IPS-NIHi7 (cell line): ENCODE measurements around the gene KIZ.
"Not testable (repeated sequence)": the region's sequence is repeated elsewhere in the genome, so short reads cannot be mapped to it uniquely, and the experiment has no call there.

ENCODE experiments used
- DNase-seq: peaks from one replicate; pipeline ENCODE4 v3.0.0; 2012; ENCODE audit warnings: mixed read lengths; ENCODE audit errors: extremely low spot score

The KIZ gene

DNA sequence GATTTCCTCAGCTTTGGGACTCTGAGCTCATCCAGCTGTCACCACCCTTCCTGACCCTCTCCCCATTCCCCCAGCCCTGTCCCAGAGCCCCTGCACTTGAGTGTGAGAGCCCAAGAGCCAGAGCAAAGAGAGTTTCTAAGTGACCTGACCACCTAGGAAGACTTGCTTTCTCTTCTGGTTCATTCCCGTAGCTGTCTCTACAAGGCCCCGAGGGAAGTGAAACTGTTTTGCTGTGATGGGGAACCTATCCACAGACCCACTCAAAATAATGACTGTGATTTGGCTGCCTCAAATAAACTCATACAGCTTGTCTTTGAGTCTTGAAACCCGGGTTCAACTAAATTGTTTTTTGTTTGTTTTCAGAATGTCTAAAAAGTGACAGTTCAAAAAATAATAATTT lies 102.6 kb downstream of the KIZ start:
- no peak for DNase-seq

DNA sequence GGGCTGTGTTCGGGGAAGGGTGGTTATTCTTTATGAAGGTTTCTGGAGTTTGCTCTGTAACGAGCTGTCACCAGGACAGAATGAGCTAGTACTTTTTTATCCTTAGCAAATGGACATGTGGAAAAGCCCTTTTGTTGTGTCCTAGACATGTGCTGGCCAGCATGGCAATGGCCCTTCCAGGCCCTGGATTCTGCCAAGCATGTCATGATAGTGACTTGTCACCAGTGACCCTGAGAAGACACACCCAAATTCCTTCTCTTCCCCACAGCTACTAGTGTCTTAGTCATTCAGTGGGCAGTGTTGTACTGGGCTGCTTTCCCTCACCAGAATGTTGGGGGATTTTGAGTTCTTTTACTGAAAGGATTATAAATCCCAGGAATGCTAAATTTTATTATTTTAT lies 103.3 kb downstream of the KIZ start:
- DNase-seq, result no peak

DNA sequence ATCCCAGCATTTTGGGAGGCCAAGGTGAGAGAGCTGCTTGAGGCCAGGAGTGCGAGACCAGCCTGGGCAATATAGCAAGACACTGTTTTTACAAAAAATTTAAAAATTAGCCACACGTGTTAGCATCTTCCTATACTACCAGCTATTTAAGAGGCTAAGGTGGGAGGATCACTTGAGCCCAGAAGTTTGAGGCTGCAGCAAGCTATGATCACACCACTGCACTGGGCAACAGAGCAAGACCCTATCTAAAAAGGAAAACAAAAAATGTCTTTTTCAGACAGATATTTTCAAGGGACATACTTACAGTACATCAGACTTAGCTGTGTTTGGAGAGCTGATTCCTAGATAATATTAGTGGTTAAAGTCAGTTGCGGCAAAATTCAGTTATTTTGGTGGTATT lies 104.3 kb downstream of the KIZ start:
- no peak for DNase-seq

DNA sequence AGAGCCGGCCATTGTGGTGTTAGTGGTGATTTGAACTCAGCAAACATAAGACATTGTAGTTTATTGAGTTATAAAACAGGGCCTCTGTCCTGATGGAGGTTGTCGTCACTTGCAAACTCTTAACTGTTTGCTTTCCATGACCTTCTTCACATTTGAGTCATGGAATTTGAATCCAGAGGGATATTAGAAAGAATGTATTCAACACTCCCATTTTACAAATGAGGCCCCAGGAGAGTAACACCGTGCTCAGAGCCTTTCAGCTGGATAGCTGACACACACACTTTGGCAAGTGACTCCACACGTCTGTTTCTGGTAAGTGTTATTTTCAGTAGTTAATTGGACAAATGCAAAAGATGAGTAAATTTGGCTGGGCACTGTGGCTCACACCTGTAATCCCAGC lies 104.8 kb downstream of the KIZ start:
- DNase-seq, result no peak

DNA sequence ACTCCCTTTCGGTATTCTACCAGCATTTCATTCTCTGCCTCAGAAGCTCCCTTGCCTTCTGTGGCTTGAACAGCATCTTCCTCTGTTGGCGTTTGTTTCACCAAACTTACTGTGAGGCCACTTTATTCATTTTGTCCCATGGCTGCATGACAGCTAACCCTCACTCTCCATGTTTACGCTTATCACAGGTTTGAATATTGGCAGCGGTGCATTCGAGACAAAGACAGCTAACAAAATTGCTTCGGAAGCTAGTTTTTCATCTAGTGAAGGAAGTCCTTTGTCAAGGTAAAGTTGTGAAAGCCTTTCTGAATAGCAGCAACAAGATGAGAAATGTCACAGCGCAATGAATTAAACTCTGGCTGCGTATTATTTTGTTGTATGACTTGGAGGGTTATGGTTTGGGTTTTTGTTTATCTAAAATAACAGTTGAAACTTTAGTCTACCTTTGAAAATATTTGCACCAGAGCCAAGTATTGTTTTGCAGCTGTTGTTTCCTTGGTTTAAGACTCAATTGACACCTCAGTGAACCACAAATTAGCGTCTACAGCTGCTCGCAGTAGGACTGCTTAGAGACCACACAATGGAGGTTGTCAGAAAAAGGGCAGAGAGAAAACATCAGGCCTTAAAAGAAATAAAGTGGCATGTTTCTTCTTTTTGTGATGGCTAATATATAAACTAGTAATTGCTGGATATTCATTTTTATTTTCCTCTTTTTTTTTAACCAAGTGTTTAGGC lies 106.8 kb downstream of the KIZ start:
- no peak for DNase-seq

DNA sequence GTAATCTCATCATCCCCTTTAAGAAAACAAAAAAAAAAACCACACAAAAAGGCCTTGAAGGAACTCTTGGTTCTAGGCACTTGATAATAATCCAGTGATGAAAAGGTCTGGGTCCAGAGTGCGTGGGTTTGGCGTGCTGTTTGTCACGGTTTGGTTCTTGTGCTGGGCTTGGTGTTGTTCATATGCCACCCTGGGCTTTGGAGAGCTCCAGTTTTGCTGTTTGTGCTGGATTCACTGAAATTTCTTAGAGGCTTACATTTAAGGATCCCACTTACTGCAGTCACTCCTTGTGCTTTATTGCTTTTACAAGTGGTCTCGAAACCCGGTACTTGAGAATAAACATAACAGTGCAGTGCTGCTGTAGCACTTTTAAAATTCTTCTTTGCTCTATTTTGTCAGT lies 108.4 kb downstream of the KIZ start:
- DNase-seq, result no peak

DNA sequence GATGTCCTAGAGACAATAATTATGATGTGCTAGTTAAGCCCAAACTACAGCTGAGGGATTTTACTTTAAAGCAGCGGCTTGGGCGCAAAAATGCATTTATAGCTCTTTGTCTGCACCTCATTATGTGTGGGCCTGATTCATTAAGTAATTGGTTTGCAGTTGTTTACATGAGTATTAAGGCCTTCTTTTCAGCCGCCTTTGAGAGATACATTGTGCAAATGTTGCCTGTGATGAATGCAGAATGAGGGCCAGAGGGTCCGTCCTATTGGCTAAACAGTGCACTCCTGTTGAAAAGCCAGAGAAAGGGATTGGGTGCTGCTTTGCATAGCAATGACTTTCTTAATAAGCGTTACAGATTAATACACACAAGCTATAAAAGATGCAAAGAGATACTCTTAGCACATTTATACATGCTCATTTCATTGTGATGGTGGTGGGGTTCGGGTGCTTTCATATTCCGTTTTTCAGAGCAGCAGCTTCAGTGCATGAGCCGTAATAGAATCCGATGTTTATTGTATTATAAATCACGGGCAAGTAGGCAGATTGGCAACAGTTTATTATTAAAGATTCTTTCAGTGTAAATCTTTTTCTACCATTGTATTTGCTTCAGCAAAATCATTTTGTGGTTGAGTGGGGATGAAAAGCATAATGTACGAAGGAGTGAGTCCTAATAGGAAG lies 109.1 kb downstream of the KIZ start:
- no peak for DNase-seq

DNA sequence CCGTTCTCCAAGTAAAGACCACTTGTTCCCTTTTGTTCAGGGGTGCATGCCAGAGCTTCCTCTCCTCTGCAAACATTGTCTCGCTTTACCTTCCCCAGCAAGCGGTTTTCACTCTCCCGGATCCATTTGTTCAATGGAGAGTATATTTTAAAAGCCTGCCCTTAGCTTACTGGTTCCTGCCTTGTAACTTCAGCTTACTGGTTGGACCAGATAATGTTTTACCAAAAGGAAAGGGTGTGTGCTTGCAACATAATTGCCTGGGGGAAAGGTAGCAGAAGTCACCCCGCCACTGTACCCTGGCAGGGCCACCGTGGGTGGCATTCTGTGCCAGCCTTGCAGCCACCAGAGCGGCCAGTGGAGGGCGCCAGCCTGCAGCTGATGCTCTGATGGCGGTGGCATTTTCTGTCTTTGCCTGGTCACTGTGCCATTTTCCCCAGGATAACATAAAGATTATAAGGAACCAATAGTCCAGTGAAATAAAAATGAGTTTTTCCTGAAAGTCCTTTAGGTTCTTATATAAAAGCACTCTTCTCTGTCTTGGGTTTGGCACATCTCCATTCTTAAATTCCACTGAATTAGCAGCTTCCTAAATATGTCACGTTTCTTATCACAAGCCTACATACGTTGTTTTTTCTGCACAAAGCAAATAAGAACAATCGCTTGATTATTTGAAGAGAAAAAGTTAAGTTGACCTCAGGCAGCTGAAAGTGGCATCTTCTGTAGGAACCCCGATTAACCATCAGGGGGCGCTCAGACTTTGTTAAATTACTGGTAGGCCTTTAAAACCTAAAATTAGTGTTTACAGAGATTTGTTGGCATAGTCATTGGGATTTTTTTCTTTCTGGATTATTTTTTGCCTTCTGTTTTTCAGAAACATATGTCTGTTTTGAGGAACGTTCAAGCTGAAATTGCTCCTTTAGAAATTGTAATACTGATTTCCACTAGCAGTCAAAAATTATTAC lies 109.9 kb downstream of the KIZ start:
- DNase-seq, result peak; percentile 65

DNA sequence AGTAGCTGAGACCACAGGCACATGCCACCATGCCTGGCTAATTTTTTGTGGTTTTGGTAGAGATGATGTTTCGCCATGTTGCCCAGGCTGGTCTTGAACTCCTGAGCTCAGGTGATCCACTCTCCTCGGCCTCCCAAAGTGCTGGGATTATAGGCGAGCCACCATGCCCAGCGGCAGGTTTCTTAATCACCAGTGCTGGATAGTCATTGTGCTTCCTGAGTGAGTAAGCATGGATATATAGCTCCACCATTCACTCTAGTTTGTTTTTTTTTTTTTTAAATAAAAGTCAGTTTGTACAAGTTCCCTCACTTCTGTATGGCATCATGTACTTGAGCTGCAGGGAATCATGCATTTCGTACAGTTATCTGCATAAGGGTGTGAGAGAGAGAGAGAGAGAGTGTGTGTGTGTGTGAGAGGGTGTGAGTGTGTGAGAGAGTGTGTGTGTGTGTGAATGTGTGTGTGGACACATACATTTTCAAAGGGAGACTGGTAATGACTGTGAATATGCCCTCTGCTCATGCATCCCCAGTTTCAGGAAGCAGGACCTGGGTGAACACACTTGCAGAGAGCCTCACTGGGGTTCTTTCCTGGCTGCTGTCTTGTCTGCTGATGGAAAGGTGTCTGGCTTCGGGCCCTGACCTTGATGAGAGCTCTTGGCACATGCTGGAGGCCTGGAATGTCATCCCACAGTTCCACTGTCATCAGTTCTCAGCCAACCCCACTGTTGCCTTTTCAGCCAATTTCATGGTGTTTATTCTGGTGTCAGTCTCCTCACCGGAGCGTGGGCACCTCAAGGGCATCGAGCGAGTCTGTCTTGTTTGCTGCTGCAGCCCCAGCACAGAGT lies 112.3 kb downstream of the KIZ start:
- no peak for DNase-seq

DNA sequence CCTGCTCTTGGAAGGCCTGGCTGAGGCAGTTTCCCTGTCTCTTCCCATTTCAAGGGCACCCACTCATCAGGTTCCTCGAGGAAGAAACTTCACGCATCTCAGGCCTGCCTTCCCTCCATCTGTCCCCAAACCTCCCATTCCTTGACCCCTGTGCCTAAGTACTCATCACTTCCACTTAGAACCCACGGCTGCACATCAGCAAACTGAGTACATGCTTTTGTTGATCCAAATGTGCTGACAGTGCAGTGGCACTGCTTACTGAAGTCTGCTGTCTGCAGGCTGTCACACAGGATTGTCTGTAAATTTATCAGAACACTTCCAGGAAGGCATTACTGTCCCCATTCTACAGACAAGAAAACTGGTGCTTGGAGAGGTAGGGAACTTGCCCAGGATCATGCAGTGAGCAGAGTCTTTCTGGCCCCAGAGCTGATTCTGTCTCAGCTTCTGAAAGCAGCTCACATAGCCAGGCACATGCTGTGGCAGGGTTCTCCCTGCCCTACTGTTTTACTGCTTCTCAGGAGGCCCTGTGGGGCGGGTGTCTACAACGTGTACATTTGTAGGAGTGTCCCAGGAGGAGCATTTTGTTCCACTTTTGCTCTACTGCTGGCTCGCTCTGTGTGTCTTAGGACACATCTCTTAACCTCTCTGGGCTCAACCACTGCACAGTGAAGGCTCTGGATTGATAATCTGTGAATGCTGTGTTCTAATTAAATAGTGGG lies 113.1 kb downstream of the KIZ start:
- DNase-seq, result no peak

DNA sequence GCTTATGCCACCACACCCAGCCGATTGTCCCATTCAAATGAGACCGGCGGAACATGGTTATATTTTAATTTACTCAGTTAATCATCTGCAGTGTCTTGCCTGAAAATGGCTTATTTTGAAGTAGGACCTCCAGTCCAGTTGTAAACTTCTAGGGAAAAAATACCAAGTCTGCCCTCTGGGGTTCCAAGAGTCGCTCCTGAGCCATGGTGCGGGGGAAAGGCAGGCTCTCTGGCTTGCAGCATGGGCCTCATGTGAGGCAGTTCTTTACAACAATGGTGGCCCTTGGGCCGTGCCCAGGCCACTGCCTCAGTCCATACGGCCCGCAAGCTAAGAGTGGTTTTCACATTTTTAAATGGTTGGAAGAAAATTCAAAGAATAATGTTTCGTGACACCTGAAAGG lies 114.5 kb downstream of the KIZ start:
- peak; percentile 22 for DNase-seq

DNA sequence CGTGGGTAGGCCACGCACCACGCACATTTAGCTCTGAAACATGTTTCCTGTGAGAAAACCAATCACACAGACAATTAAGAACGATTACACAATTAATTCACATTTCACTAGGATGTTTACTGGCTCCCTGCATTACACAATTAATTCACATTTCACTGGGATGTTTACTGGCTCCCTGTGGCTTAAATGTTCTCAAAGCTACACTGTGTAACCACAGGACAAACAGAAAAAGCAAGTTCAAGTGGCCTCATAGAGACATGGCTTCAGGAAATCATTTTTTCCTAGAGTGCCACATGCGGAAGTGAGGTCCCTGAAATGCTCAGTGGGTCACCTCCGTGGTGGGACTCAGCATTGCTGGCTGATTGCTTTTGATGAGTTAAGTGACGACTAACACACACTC lies 115.5 kb downstream of the KIZ start:
- DNase-seq, result no peak

DNA sequence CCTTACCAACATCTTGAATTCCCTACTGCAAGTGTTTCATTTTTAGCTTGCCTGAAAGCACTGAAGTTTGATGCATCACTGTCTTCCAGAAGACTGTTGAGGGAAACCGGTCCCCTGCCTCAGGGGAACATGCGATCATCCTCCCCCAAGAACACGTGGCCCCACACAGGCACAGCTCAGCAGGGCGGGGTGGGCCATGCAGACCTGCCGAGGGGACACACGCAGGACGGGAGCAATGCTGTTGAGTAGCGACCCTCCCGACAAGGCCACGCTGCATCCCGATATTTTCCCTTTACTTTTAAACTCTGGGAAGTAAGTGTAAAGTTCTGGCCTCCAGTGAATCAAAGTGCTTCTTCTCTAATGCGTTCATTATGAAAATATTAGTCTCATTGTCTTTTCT lies 117.9 kb downstream of the KIZ start:
- no peak for DNase-seq

DNA sequence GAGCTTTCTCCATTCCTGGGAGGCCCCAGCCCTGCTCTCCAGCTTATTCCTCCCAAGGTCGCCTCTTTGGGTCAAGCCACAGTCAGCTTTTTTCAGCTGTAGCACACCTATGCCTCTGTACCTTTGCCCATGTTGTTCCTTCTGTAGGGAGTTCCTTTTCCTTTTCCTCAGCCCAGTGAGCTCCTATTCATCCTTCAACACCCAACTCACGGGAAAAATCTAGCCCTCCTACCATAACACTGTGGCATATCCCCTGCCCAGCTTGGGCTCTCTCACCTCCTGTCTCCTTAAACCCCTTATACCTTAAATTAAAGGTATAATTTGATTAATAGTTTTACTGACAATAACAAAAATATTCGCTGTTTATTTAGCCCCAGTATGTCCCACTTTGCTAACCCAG lies 118.9 kb downstream of the KIZ start:
- DNase-seq, result no peak

DNA sequence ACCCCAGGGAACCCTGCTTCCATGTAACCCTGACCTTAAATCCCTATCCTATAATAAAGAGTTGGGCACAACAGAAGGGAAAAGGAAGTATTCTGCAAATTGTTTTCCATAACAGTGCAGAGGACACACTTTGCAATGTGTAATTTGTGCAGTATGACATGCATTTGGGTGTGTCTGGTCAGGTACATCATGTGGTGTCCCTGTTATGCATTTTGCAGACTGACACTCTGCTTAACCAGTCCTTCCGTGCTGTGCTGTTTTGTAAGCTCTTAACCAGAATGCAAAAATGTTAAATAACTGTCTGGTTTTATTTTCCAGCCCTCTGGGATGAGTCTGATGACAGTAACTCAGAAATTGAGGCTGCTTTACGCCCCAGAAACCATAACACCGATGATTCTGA lies 120.3 kb downstream of the KIZ start:
- no peak for DNase-seq

DNA sequence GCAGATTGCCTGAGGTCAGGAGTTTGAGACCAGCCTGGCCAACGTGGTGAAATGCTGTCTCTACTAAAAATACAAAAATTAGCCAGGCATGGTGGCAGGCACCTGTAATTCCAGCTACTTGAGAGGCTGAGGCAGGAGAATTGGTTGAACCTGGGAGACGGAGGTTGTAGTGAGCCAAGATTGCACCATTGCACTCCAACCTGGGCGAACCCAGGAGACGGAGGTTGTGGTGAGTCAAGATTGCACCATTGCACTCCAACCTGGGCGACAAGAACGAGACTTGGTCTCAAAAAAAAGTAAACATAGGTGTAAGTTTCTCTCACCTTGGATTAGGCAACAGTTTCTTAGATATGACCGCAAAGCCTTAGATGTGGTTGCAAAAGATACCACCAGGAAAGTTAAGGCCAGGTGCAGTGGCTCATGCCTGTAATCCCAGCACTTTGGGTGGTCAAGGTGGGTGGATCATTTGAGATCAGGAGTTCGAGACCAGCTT lies 121.8 kb downstream of the KIZ start:
- DNase-seq, result not testable (repeated sequence)

DNA sequence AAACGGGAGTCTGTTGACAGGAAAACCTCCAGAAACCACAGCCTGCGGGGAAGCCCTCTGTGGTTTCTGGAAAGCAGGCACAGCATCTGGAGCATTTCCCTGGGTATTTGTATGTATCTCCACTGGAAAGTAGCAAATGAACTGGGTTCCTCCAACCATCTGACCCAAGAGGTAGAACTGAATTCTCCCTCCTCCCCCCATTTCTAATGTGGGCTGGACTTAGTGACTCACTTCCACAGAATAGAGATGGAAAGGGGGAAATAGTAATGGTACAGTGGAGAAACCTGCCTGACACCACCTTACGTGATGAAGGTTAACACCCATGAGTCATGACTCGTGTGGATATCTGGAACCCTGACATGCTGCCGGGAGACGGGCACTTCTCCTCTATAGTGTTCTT lies 125.4 kb downstream of the KIZ start:
- DNase-seq, result no peak

DNA sequence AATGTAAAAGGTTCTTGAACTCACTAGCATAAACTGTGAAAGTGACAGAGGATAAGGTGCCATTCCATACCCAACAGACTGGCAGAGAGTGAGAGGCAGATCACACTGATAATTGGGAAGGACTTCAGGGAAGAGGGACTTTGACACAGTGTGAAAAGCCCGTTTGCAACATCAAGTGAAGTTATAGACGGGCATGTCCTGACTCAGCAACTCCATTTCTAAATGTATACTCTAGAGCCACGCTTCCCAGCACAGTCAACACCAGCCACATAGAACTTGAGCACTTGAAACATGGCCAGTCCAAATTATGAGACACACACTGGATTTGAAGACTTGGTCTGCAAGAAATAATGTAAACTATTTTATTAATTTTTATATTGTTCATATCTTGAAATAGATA lies 131.3 kb downstream of the KIZ start:
- DNase-seq, result no peak

DNA sequence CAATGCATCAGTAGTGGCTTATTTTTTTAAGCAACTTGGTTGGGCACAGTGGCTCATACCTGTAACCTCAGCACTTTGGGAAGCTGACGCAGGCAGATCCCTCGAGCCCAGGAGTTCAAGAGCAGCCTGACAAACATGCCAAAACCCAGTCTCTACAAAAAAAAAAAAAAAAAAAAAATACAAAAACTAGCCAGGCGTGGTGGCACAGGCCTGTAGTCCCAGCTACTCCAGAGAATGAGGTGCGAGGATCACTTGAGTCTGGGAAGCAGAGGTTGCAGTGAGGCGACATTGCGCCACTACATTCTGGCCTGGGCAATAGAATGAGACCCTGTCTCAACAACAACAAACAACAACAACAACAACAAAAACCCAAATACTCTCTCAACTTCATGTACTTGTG lies 132.5 kb downstream of the KIZ start:
- no peak for DNase-seq

DNA sequence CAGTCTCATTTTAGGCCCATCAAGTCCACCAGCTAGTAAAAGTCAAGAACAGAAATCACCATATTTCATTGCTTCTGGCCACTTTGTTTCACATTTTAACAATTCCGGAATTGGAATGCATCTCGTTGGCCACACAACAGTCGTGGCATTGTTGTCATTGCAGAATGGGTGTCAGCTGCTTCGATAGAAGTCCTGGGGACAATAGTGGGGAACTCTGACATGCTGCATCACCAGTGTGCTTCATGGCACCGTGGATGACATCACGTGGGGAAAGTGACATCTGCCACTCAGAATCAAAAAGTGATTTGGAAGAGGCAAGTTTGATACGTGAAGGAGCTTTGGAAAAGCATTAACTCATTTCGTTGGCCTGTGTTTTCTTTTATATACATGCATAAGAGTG lies 133.5 kb downstream of the KIZ start:
- DNase-seq, result no peak

DNA sequence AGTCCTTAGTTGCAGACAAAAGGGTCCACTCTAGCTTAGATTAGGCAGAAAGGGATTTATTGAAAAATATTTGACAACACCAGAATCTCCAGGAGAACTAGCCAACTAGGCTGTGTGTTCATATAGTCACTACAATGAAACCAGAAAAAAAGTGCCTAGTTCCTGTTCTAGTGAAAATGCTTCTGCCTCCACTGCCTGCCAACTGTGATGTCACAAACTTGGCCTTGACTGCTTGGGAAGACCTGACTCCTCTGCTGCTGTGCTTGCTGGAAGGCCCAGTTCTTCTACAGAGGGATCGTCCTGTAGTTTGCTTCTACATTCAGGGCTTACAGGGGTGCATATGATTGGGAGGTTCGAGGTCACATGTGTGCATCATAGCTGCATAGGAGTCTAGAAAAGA lies 136.9 kb downstream of the KIZ start:
- no peak for DNase-seq
